PC-3 (cell line): ENCODE data around the gene CDK15.

Source experiments
- CTCF ChIP-seq: fragments of 300-600 bp; sonication (generic); conservative IDR thresholded peaks from 2 replicates; pipeline ENCODE4 v1.5.1; 2017; ENCODE audit warnings: antibody characterized with exemption, low read depth, mild to moderate bottlenecking, low read length
- EZH2 ChIP-seq: fragments of 300-600 bp; sonication (generic); IDR thresholded peaks from one replicate; pipeline ENCODE4 v1.6.1; 2017; ENCODE audit warnings: antibody characterized with exemption, mild to moderate bottlenecking, low read length; ENCODE audit not compliant: unreplicated experiment

GRCh38 chr2:201759567-201759966 is 46.8 kb upstream of the CDK15 start:
- TF ChIP-seq CTCF, result no peak
- TF ChIP-seq EZH2, result no peak
